Astrocyte (in vitro differentiated cells and primary cell): ENCODE data around the gene TFRC.

Experiments used
- CTCF ChIP-seq: IDR thresholded peaks from 2 replicates; pipeline ENCODE4 v1.5.1; 2011; ENCODE audit warnings: low read depth, mild to moderate bottlenecking, inconsistent platforms, low read length, moderate library complexity; ENCODE audit not compliant: insufficient read depth
- EZH2 ChIP-seq: IDR thresholded peaks from 2 replicates; pipeline ENCODE4 v1.6.1; 2012; ENCODE audit warnings: mild to moderate bottlenecking, low read length, inconsistent platforms; ENCODE audit not compliant: insufficient read depth

- TF ChIP-seq CTCF (no peak), EZH2 (no peak)
Measured at GRCh38 chr3:196115678-196116083, 33.8 kb upstream of the TFRC start.
